ENCODE data around the gene LINGO3.

- TF ChIP-seq POLR2A (IDR thresholded peaks at IDR 0.05): no peak
- peak in 1 of 3 experiments; percentile 13 for TF ChIP-seq CTCF (IDR thresholded peaks at IDR 0.05)
Measured at GRCh38 chr19:2337329-2337707, 29.4 kb upstream of the LINGO3 start.
